Liver (tissue), 3 donors: ENCODE data around the gene CREM.

Experiments
- EGR1 ChIP-seq, 2 donors: IDR thresholded peaks; 2 replicates each; pipeline ENCODE4 v1.6.1; 2016 to 2018; ENCODE audit warnings: antibody characterized with exemption in 2 of 2, low read depth in 2 of 2
- FOXA1 ChIP-seq: IDR thresholded peaks from 2 replicates; pipeline ENCODE4 v1.6.1; 2016; ENCODE audit warnings: antibody characterized with exemption
- FOXA2 ChIP-seq: IDR thresholded peaks from 2 replicates; pipeline ENCODE4 v1.6.1; 2016; ENCODE audit warnings: antibody characterized with exemption
- GABPA ChIP-seq, 2 donors: IDR thresholded peaks in 1 of 2; conservative IDR thresholded peaks in 1 of 2; 2 replicates each; pipeline ENCODE4 v1.6.1; 2016; ENCODE audit warnings: antibody characterized with exemption in 2 of 2, mild to moderate bottlenecking in 1 of 2, moderate library complexity in 1 of 2
- HNF4G ChIP-seq: IDR thresholded peaks from 2 replicates; pipeline ENCODE4 v1.6.1; 2016; ENCODE audit warnings: antibody characterized with exemption
- RAD21 ChIP-seq, 2 donors: IDR thresholded peaks; 2 replicates each; pipeline ENCODE4 v1.6.1; 2016; ENCODE audit warnings: antibody characterized with exemption in 2 of 2, mild to moderate bottlenecking in 2 of 2
- SP1 ChIP-seq: IDR thresholded peaks from 2 replicates; pipeline ENCODE4 v1.6.1; 2018; ENCODE audit warnings: antibody characterized with exemption, mild to moderate bottlenecking
- TAF1 ChIP-seq: conservative IDR thresholded peaks from 2 replicates; pipeline ENCODE4 v1.6.1; 2016; ENCODE audit warnings: antibody characterized with exemption, mild to moderate bottlenecking
- YY1 ChIP-seq: IDR thresholded peaks from 2 replicates; pipeline ENCODE4 v1.6.1; 2016; ENCODE audit warnings: antibody characterized with exemption, mild to moderate bottlenecking
- TF ChIP-seq, protein P1 (sequence below): fragments of 150-350 bp; IDR thresholded peaks from 2 replicates; pipeline ENCODE4 v1.5.1; 2017; ENCODE audit warnings: improper control_type of control experiment, low read depth, low read length; ENCODE audit not compliant: missing input control
- TF ChIP-seq, protein P2 (sequence below): IDR thresholded peaks from 2 replicates; pipeline ENCODE4 v1.6.1; 2016; ENCODE audit warnings: antibody characterized with exemption
- TF ChIP-seq, protein P3 (sequence below): IDR thresholded peaks from 2 replicates; pipeline ENCODE4 v1.6.1; 2016; ENCODE audit warnings: antibody characterized with exemption, mild to moderate bottlenecking
- TF ChIP-seq, protein P4 (sequence below): IDR thresholded peaks from 2 replicates; pipeline ENCODE4 v1.6.1; 2016; ENCODE audit warnings: antibody characterized with exemption
- TF ChIP-seq, protein P5 (sequence below): IDR thresholded peaks from 2 replicates; pipeline ENCODE4 v1.6.1; 2016; ENCODE audit warnings: antibody characterized with exemption
- donor health status: healthy.
- donor health status: healthy.

DNA sequence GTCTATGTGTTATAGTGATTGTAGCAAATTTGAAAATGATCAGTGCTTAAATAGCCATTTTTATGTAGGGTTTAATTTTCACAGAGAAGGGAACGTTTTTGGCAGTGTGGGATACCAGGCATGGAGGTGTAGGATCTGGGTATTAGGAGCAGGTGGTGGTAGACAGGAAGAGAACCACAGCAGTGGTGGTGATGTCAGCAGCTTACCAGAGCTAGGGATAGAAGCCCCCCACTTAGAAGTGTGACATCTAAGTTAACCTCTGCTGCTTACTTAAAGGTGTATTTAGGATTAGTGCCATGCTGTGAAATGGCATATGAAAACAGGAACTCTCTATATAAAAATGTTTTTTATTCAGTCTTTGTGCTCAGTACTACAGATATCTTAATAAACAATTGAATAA lies 73.8 kb downstream of the CREM start:
- TF ChIP-seq, protein P1, sequence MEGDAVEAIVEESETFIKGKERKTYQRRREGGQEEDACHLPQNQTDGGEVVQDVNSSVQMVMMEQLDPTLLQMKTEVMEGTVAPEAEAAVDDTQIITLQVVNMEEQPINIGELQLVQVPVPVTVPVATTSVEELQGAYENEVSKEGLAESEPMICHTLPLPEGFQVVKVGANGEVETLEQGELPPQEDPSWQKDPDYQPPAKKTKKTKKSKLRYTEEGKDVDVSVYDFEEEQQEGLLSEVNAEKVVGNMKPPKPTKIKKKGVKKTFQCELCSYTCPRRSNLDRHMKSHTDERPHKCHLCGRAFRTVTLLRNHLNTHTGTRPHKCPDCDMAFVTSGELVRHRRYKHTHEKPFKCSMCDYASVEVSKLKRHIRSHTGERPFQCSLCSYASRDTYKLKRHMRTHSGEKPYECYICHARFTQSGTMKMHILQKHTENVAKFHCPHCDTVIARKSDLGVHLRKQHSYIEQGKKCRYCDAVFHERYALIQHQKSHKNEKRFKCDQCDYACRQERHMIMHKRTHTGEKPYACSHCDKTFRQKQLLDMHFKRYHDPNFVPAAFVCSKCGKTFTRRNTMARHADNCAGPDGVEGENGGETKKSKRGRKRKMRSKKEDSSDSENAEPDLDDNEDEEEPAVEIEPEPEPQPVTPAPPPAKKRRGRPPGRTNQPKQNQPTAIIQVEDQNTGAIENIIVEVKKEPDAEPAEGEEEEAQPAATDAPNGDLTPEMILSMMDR = no peak
- TF ChIP-seq RAD21 (IDR thresholded peaks at IDR 0.05) (no peak), GABPA (IDR thresholded peaks at IDR 0.05 in 1 of 2, conservative IDR thresholded peaks at IDR 0.05 in 1 of 2) (no peak), SP1 (no peak), YY1 (no peak), EGR1 (IDR thresholded peaks at IDR 0.05; ENCODE audit: low read depth in 2 of 2) (no peak), HNF4G (no peak), TAF1 (no peak), FOXA1 (no peak), FOXA2 (no peak)
- TF ChIP-seq, protein P2, sequence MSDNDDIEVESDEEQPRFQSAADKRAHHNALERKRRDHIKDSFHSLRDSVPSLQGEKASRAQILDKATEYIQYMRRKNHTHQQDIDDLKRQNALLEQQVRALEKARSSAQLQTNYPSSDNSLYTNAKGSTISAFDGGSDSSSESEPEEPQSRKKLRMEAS = no peak
- TF ChIP-seq, protein P3, sequence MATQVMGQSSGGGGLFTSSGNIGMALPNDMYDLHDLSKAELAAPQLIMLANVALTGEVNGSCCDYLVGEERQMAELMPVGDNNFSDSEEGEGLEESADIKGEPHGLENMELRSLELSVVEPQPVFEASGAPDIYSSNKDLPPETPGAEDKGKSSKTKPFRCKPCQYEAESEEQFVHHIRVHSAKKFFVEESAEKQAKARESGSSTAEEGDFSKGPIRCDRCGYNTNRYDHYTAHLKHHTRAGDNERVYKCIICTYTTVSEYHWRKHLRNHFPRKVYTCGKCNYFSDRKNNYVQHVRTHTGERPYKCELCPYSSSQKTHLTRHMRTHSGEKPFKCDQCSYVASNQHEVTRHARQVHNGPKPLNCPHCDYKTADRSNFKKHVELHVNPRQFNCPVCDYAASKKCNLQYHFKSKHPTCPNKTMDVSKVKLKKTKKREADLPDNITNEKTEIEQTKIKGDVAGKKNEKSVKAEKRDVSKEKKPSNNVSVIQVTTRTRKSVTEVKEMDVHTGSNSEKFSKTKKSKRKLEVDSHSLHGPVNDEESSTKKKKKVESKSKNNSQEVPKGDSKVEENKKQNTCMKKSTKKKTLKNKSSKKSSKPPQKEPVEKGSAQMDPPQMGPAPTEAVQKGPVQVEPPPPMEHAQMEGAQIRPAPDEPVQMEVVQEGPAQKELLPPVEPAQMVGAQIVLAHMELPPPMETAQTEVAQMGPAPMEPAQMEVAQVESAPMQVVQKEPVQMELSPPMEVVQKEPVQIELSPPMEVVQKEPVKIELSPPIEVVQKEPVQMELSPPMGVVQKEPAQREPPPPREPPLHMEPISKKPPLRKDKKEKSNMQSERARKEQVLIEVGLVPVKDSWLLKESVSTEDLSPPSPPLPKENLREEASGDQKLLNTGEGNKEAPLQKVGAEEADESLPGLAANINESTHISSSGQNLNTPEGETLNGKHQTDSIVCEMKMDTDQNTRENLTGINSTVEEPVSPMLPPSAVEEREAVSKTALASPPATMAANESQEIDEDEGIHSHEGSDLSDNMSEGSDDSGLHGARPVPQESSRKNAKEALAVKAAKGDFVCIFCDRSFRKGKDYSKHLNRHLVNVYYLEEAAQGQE = no peak
- TF ChIP-seq, protein P4, sequence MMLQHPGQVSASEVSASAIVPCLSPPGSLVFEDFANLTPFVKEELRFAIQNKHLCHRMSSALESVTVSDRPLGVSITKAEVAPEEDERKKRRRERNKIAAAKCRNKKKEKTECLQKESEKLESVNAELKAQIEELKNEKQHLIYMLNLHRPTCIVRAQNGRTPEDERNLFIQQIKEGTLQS = no peak
- TF ChIP-seq, protein P5, sequence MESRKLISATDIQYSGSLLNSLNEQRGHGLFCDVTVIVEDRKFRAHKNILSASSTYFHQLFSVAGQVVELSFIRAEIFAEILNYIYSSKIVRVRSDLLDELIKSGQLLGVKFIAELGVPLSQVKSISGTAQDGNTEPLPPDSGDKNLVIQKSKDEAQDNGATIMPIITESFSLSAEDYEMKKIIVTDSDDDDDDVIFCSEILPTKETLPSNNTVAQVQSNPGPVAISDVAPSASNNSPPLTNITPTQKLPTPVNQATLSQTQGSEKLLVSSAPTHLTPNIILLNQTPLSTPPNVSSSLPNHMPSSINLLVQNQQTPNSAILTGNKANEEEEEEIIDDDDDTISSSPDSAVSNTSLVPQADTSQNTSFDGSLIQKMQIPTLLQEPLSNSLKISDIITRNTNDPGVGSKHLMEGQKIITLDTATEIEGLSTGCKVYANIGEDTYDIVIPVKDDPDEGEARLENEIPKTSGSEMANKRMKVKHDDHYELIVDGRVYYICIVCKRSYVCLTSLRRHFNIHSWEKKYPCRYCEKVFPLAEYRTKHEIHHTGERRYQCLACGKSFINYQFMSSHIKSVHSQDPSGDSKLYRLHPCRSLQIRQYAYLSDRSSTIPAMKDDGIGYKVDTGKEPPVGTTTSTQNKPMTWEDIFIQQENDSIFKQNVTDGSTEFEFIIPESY = no peak
